DND-41 (cell line): Measurements from ENCODE around the gene OR10H1.
"Not testable (repeated sequence)": the region's sequence is repeated elsewhere in the genome, so short reads cannot be mapped to it uniquely, and the experiment has no call there.

ENCODE experiments used
- ATAC-seq: fragments of 200-7000 bp; cut with Tn5 transposase; 3 replicates; pipeline ENCODE4 v1.9.1; 2021; ENCODE audit warnings: low read depth; ENCODE audit not compliant: insufficient read depth
- DNase-seq: peaks from one replicate; pipeline ENCODE4 v3.0.0-alpha.2; 2020
- H2AFZ ChIP-seq: 2 replicates; pipeline ENCODE4 v1.6.0; 2012; ENCODE audit warnings: low read depth, low read length
- H3K27ac ChIP-seq: 2 replicates; pipeline ENCODE4 v1.5.1; 2012; ENCODE audit warnings: low read length, inconsistent platforms
- H3K27me3 ChIP-seq: fragments of 200-600 bp; sonication (generic); 2 replicates; pipeline ENCODE4 v1.6.0; 2012; ENCODE audit warnings: low read length, mild to moderate bottlenecking, inconsistent platforms; ENCODE audit not compliant: insufficient read depth, poor library complexity
- H3K36me3 ChIP-seq: 2 replicates; pipeline ENCODE4 v1.5.1; 2012; ENCODE audit warnings: low read length, inconsistent platforms; ENCODE audit not compliant: insufficient read depth
- H3K4me1 ChIP-seq: 2 replicates; pipeline ENCODE4 v1.5.1; 2012; ENCODE audit warnings: mild to moderate bottlenecking, low read length; ENCODE audit not compliant: insufficient read depth
- H3K4me2 ChIP-seq: 2 replicates; pipeline ENCODE4 v1.6.0; 2012; ENCODE audit warnings: mild to moderate bottlenecking, moderate library complexity, low read length, inconsistent platforms; ENCODE audit not compliant: insufficient read depth
- H3K4me3 ChIP-seq, 2 experiments: fragments of 200-600 bp in 1 of 2; shearing (Covaris generic) in 1 of 2; 2 replicates each; pipeline ENCODE4 v1.5.1; 2012 to 2016; ENCODE audit warnings: inconsistent platforms in 2 of 2, low read length in 2 of 2, mild to moderate bottlenecking in 2 of 2, low read depth in 1 of 2, moderate library complexity in 1 of 2
- H3K79me2 ChIP-seq: 2 replicates; pipeline ENCODE4 v1.6.0; 2012; ENCODE audit warnings: low read length, inconsistent platforms; ENCODE audit not compliant: insufficient read depth
- H3K9ac ChIP-seq: 2 replicates; pipeline ENCODE4 v1.6.0; 2012; ENCODE audit warnings: low read depth, mild to moderate bottlenecking, inconsistent platforms, low read length, moderate library complexity
- H3K9me3 ChIP-seq: 2 replicates; pipeline ENCODE4 v1.5.1; 2012; ENCODE audit warnings: low read length, moderate library complexity, mild to moderate bottlenecking, inconsistent platforms; ENCODE audit not compliant: insufficient read depth, severe bottlenecking
- H4K20me1 ChIP-seq: 2 replicates; pipeline ENCODE4 v1.6.0; 2012; ENCODE audit warnings: low read length; ENCODE audit not compliant: insufficient read depth
- EZH2 ChIP-seq: IDR thresholded peaks from 3 replicates; pipeline ENCODE4 v1.6.1; 2012; ENCODE audit warnings: borderline replicate concordance, low read depth, mild to moderate bottlenecking, moderate library complexity, low read length, inconsistent platforms; ENCODE audit not compliant: severe bottlenecking
- TF ChIP-seq, protein P1 (sequence below): IDR thresholded peaks from 2 replicates; pipeline ENCODE4 v1.5.1; 2012; ENCODE audit warnings: borderline replicate concordance, low read length, moderate library complexity, mild to moderate bottlenecking; ENCODE audit not compliant: poor library complexity, severe bottlenecking; ENCODE audit errors: extremely low read depth

Gene OR10H1

DNA sequence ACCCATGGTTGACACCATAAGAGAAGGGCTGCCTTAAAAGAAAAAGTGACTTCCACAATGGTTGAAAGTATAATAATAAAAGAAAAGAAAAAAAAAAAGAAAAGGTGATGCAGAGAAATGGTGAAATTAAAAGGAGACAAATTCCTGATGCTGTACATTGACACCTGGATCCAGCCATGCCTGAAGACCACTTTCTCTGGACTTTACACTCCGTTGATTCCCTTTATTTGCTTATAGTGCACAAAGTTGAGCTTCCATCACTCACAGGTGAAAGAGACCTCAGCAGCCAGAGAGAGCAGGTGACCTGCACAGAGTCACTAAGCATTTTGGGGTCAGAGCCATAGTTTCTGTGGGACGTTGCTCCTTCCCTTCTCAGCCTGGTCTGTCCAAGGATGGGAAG is 40.2 kb downstream of the OR10H1 start:
- H3K9ac ChIP-seq, result no peak overlapping the region
- no peaks in the 10 kb centered on the region for H3K36me3 ChIP-seq
- H3K4me2 ChIP-seq, result no peak overlapping the region
- H4K20me1 ChIP-seq, result peaks cover 5% of the 10 kb centered on the region; the same call in 1 of the 2 replicates
- H3K27ac ChIP-seq, result no peak overlapping the region
- no peaks in the 10 kb centered on the region for H3K4me1 ChIP-seq
- no peak for DNase-seq
- ATAC-seq, result no peak
- TF ChIP-seq, protein P1, sequence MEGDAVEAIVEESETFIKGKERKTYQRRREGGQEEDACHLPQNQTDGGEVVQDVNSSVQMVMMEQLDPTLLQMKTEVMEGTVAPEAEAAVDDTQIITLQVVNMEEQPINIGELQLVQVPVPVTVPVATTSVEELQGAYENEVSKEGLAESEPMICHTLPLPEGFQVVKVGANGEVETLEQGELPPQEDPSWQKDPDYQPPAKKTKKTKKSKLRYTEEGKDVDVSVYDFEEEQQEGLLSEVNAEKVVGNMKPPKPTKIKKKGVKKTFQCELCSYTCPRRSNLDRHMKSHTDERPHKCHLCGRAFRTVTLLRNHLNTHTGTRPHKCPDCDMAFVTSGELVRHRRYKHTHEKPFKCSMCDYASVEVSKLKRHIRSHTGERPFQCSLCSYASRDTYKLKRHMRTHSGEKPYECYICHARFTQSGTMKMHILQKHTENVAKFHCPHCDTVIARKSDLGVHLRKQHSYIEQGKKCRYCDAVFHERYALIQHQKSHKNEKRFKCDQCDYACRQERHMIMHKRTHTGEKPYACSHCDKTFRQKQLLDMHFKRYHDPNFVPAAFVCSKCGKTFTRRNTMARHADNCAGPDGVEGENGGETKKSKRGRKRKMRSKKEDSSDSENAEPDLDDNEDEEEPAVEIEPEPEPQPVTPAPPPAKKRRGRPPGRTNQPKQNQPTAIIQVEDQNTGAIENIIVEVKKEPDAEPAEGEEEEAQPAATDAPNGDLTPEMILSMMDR, result no peak
- TF ChIP-seq EZH2, result no peak
- H3K4me3 ChIP-seq, result no peak overlapping the region
- H3K79me2 ChIP-seq, result no peaks in the 10 kb centered on the region
- H2AFZ ChIP-seq, result no peak overlapping the region
- H3K27me3 ChIP-seq, result no peaks in the 10 kb centered on the region
- no peaks in the 10 kb centered on the region for H3K9me3 ChIP-seq

DNA sequence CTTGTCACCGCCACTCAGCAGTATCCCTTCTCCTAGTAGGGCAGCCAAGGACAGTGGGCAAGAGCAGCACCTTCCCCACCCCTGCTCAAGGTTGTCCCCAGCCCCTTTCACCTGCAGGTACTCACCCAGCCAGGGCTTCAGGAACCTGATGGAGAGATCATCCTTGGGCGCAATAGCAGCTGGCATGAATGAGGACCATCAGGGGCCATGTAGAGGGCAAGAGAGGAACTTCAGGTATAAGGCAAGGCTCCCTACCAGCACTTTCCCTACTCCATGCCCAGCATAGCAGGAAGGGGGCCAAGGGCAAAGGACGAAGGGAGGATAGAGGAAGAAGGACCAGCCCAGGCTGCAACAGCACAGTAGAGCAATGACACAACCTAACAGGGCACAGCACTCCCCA is 41.3 kb downstream of the OR10H1 start:
- not testable (repeated sequence) for H3K4me2 ChIP-seq, H3K27me3 ChIP-seq, DNase-seq, H3K27ac ChIP-seq, H4K20me1 ChIP-seq, H3K4me3 ChIP-seq, H3K4me1 ChIP-seq, H3K36me3 ChIP-seq, H3K9me3 ChIP-seq, H3K9ac ChIP-seq, H3K79me2 ChIP-seq, ATAC-seq, H2AFZ ChIP-seq

DNA sequence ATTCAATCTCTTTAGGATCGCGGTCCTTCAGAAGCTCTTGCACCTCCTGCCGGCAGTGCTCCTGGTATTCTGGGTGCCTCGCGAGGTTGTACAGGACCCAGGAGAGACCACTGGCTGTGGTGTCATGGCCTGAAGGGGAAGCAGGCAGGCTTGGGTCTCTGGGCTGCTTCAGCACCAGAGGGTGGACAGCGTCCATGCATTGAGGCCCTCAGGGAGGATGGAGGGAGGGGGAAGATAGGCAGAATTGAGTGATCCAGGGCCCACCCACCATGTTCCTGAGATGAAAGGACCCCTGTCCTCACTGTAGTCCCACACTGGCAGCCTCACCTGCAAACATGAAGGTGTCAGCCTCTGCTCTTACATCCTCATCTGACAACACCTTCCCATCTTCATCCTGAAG is 45.9 kb downstream of the OR10H1 start:
- ATAC-seq (peak; percentile 44; the same call in 1 of the 3 replicates), DNase-seq (peak; percentile 49)
- Histone ChIP-seq H3K4me1 (no peaks in the 10 kb centered on the region), H3K4me2 (no peak overlapping the region), H2AFZ (no peak overlapping the region), H3K9me3 (no peaks in the 10 kb centered on the region), H3K4me3 (no peak overlapping the region), H3K36me3 (no peaks in the 10 kb centered on the region), H3K9ac (no peak overlapping the region), H3K79me2 (no peaks in the 10 kb centered on the region), H3K27ac (no peak overlapping the region), H4K20me1 (no peaks in the 10 kb centered on the region), H3K27me3 (no peaks in the 10 kb centered on the region)
- TF ChIP-seq EZH2, result no peak
- TF ChIP-seq, protein P1, result no peak

DNA sequence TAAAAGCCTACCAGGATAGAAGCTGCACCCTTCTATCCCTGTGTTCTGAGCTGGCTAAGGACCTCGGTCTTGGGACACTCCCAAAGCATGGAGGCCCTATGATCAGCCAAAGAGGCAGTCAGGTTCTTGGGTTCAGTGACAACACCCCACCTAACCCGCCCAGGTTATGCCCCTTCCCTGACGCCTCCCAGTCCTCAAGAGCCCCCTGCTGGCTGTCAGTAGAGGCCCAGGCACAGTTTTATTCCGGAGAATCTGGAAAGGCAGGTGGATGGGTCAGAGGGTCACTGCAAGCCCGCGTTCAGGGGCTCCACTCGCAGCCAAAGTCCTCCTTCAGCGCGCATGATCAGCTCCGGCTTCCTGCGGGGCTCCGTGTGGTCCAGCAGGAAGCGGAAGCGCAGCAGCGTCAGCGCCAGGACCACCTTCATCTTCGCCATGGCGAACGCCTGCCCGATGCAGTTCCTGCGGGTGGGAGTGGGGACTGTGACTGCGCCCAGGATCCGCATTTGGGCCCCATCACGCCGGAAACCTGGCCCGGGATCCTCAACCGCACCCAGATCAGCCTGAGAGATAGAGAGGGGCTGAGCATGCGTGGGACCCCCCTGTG is 55.4 kb downstream of the OR10H1 start:
- no peaks in the 10 kb centered on the region for H3K4me1 ChIP-seq
- no peak for DNase-seq
- peaks cover 3% of the 10 kb centered on the region for H3K27me3 ChIP-seq
- no peaks in the 10 kb centered on the region for H3K79me2 ChIP-seq
- H3K4me3 ChIP-seq, result no peak overlapping the region
- no peaks in the 10 kb centered on the region for H3K9me3 ChIP-seq
- no peak for ATAC-seq
- H3K4me2 ChIP-seq, result no peak overlapping the region
- H2AFZ ChIP-seq, result no peak overlapping the region
- no peaks in the 10 kb centered on the region for H4K20me1 ChIP-seq
- H3K27ac ChIP-seq, result no peak overlapping the region
- no peak overlapping the region for H3K9ac ChIP-seq
- no peak for TF ChIP-seq EZH2
- TF ChIP-seq, protein P1, result peak; percentile 33
- no peaks in the 10 kb centered on the region for H3K36me3 ChIP-seq
